ENCODE measurements around the gene GRM7.

DNA sequence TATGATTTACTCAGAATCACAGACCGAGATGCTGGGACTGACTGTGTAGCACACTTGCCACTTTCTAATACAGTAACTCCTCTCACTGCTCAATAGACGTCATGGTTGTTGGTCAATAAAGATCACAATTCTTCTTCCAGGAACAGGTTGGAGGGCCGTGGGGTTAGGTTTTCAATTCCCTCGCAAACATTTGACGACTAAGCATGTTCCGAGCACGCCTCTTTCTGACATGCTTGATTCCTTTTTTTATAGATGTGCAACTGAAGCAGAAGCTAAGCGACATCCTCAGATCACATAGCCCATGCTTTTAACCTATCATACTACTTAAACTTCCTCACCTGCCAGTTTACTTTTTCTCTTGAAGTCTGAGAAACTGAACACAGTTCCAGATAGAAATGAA lies 61.0 kb downstream of the GRM7 start:
- TF ChIP-seq, protein P1, sequence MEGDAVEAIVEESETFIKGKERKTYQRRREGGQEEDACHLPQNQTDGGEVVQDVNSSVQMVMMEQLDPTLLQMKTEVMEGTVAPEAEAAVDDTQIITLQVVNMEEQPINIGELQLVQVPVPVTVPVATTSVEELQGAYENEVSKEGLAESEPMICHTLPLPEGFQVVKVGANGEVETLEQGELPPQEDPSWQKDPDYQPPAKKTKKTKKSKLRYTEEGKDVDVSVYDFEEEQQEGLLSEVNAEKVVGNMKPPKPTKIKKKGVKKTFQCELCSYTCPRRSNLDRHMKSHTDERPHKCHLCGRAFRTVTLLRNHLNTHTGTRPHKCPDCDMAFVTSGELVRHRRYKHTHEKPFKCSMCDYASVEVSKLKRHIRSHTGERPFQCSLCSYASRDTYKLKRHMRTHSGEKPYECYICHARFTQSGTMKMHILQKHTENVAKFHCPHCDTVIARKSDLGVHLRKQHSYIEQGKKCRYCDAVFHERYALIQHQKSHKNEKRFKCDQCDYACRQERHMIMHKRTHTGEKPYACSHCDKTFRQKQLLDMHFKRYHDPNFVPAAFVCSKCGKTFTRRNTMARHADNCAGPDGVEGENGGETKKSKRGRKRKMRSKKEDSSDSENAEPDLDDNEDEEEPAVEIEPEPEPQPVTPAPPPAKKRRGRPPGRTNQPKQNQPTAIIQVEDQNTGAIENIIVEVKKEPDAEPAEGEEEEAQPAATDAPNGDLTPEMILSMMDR (IDR thresholded peaks at IDR 0.05; ENCODE audit: low read depth, low read length, missing input control) = no peak
- TF ChIP-seq, protein P2, sequence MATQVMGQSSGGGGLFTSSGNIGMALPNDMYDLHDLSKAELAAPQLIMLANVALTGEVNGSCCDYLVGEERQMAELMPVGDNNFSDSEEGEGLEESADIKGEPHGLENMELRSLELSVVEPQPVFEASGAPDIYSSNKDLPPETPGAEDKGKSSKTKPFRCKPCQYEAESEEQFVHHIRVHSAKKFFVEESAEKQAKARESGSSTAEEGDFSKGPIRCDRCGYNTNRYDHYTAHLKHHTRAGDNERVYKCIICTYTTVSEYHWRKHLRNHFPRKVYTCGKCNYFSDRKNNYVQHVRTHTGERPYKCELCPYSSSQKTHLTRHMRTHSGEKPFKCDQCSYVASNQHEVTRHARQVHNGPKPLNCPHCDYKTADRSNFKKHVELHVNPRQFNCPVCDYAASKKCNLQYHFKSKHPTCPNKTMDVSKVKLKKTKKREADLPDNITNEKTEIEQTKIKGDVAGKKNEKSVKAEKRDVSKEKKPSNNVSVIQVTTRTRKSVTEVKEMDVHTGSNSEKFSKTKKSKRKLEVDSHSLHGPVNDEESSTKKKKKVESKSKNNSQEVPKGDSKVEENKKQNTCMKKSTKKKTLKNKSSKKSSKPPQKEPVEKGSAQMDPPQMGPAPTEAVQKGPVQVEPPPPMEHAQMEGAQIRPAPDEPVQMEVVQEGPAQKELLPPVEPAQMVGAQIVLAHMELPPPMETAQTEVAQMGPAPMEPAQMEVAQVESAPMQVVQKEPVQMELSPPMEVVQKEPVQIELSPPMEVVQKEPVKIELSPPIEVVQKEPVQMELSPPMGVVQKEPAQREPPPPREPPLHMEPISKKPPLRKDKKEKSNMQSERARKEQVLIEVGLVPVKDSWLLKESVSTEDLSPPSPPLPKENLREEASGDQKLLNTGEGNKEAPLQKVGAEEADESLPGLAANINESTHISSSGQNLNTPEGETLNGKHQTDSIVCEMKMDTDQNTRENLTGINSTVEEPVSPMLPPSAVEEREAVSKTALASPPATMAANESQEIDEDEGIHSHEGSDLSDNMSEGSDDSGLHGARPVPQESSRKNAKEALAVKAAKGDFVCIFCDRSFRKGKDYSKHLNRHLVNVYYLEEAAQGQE (IDR thresholded peaks at IDR 0.05) = no peak
- TF ChIP-seq TAF1 (conservative IDR thresholded peaks at IDR 0.05) = no peak
- TF ChIP-seq, protein P3, sequence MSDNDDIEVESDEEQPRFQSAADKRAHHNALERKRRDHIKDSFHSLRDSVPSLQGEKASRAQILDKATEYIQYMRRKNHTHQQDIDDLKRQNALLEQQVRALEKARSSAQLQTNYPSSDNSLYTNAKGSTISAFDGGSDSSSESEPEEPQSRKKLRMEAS (IDR thresholded peaks at IDR 0.05) = no peak

All from liver (tissue), 3 donors.